HCT116 (cell line): Measurements from ENCODE around the gene SSNA1. TPM values are rescaled to one million over a fixed set of nuclear protein-coding genes. Genes with fewer than 3 reads are reported as not detected.

Experiments used
- ATAC-seq: fragments of 200-7000 bp; cut with Tn5 transposase; 2 replicates; pipeline ENCODE4 v1.9.1; 2020; ENCODE audit warnings: mild to moderate bottlenecking, moderate library complexity
- BruUV-seq: library from RNA; stranded (reverse); fragments of 400-500 nt; replicated peaks from 2 replicates; lab custom pipeline; 2021; lab: Mats Ljungman, UMichigan
- CTCF ChIA-PET: fragments of 300-600 bp; sonication (Branson Sonifier 250); formaldehyde crosslinking; loops from one replicate; lab custom pipeline; 2021; ENCODE audit warnings: antibody characterized with exemption; lab: Charles Lee
- POLR2A ChIA-PET: fragments of 300-600, 350-600 bp; sonication (Branson Sonifier 250); formaldehyde crosslinking; loops from one replicate; lab custom pipeline; 2021; ENCODE audit warnings: antibody characterized with exemption; lab: Charles Lee
- RAD21 ChIA-PET, 2 experiments: fragments of 300-600 bp; sonication (Branson Sonifier 250); formaldehyde crosslinking; loops; one replicate each; lab custom pipeline; 2023; ENCODE audit warnings: low total read pairs in 2 of 2; ENCODE audit not compliant: uncharacterized antibody in 2 of 2, unreplicated experiment in 2 of 2, low non-redundant PET in 1 of 2; lab: Charles Lee
- DNase-seq: peaks from one replicate; pipeline ENCODE4 v3.0.0-alpha.2; 2010; ENCODE audit warnings: low read depth, low spot score
- H2AFZ ChIP-seq: fragments of 200-600 bp; shearing (Covaris generic), sonication (generic); 2 replicates; pipeline ENCODE4 v1.6.1; 2017; ENCODE audit warnings: low read depth, mixed run types, mixed read lengths, antibody characterized with exemption, low read length; ENCODE audit not compliant: poor library complexity, severe bottlenecking
- H3K27ac ChIP-seq: 2 replicates; pipeline ENCODE4 v1.5.1; 2012; ENCODE audit warnings: low read depth, low read length
- H3K27me3 ChIP-seq: fragments of 200-600 bp; sonication (generic); 2 replicates; pipeline ENCODE4 v1.6.1; 2016; ENCODE audit warnings: mixed run types, low read length, mixed read lengths; ENCODE audit not compliant: insufficient read depth
- H3K36me3 ChIP-seq, 2 experiments: fragments of 200-500 bp in 1 of 2; fragments of 200-600 bp in 1 of 2; sonication (Bioruptor generic) in 1 of 2; sonication (generic) in 1 of 2; 2 replicates each; pipeline versions ENCODE4 v1.5.1 to v1.6.1; 2014 to 2016; ENCODE audit warnings: low read length in 2 of 2, inconsistent platforms in 1 of 2, mixed read lengths in 1 of 2, mixed run types in 1 of 2; ENCODE audit not compliant: insufficient read depth in 2 of 2, control insufficient read depth in 1 of 2
- H3K4me1 ChIP-seq, 2 experiments: fragments of 200-600 bp in 1 of 2; sonication (generic) in 1 of 2; 2 replicates each; pipeline versions ENCODE4 v1.5.1 to v1.6.1; 2012 to 2017; ENCODE audit warnings: low read length in 2 of 2, inconsistent platforms in 1 of 2, mild to moderate bottlenecking in 1 of 2, mixed read lengths in 1 of 2, mixed run types in 1 of 2, moderate library complexity in 1 of 2; ENCODE audit not compliant: insufficient read depth in 2 of 2, control insufficient read depth in 1 of 2
- H3K4me2 ChIP-seq: fragments of 200-600 bp; sonication (generic); 2 replicates; pipeline ENCODE4 v1.6.1; 2017; ENCODE audit warnings: mixed run types, low read length, mixed read lengths
- H3K4me3 ChIP-seq, 2 experiments: fragments of 200-600 bp in 1 of 2; sonication (generic) in 1 of 2; replicated peaks in 1 of 2; 2 replicates each; pipeline ENCODE4 v1.5.1; 2011 to 2016; ENCODE audit warnings: low read length in 2 of 2, control low read depth in 1 of 2, low read depth in 1 of 2, mild to moderate bottlenecking in 1 of 2, mixed read lengths in 1 of 2, mixed run types in 1 of 2
- H3K79me2 ChIP-seq: fragments of 200-600 bp; sonication (generic); 2 replicates; pipeline ENCODE4 v1.6.1; 2017; ENCODE audit warnings: mild to moderate bottlenecking, mixed run types, low read length, moderate library complexity, mixed read lengths; ENCODE audit not compliant: insufficient read depth
- H3K9ac ChIP-seq: fragments of 200-600 bp; sonication (generic); 2 replicates; pipeline ENCODE4 v1.6.1; 2016; ENCODE audit warnings: low read length, mixed read lengths
- H3K9me2 ChIP-seq: fragments of 200-600 bp; sonication (generic), shearing (Covaris generic); 2 replicates; pipeline ENCODE4 v1.6.1; 2017; ENCODE audit warnings: mixed run types, mild to moderate bottlenecking, moderate library complexity; ENCODE audit not compliant: insufficient read depth
- H3K9me3 ChIP-seq, 2 experiments: fragments of 200-500 bp in 1 of 2; fragments of 200-600 bp in 1 of 2; sonication (Bioruptor generic) in 1 of 2; sonication (generic) in 1 of 2; 2 replicates each; pipeline ENCODE4 v1.6.1; 2014 to 2017; ENCODE audit warnings: low read length in 2 of 2, mixed read lengths in 2 of 2, inconsistent platforms in 1 of 2, low read depth in 1 of 2, mild to moderate bottlenecking in 1 of 2, mixed run types in 1 of 2, moderate library complexity in 1 of 2; ENCODE audit not compliant: control insufficient read depth in 1 of 2, insufficient read depth in 1 of 2
- H4K20me1 ChIP-seq: fragments of 200-600 bp; sonication (generic), shearing (Covaris generic); 2 replicates; pipeline ENCODE4 v1.6.1; 2017; ENCODE audit warnings: mixed run types, mild to moderate bottlenecking, moderate library complexity; ENCODE audit not compliant: insufficient read depth
- CBX3 ChIP-seq: IDR thresholded peaks from 2 replicates; pipeline ENCODE4 v1.6.1; 2012; ENCODE audit warnings: low read depth
- CTCF ChIP-seq, 3 experiments: fragments of 200-600 bp in 1 of 3; sonication (generic) in 1 of 3; IDR thresholded peaks in 2 of 3; conservative IDR thresholded peaks in 1 of 3; 2 replicates each; pipeline ENCODE4 v1.5.1; 2012 to 2017; ENCODE audit warnings: low read depth in 2 of 3, low read length in 2 of 3, antibody characterized with exemption in 1 of 3, borderline replicate concordance in 1 of 3, control low read depth in 1 of 3, mild to moderate bottlenecking in 1 of 3, mixed read lengths in 1 of 3, mixed run types in 1 of 3, moderate library complexity in 1 of 3; ENCODE audit not compliant: insufficient read depth in 1 of 3
- EGR1 ChIP-seq: IDR thresholded peaks from 2 replicates; pipeline ENCODE4 v1.6.1; 2012; ENCODE audit warnings: low read depth
- EZH2phosphoT487 ChIP-seq: fragments of 200-600 bp; IDR thresholded peaks from 2 replicates; pipeline ENCODE4 v1.6.1; 2018; ENCODE audit warnings: antibody characterized with exemption, borderline replicate concordance
- POLR2A ChIP-seq: IDR thresholded peaks from 2 replicates; pipeline ENCODE4 v1.7.0; 2011; ENCODE audit warnings: borderline replicate concordance; ENCODE audit not compliant: insufficient read depth, insufficient read length; ENCODE audit errors: extremely low read depth
- POLR2AphosphoS5 ChIP-seq: IDR thresholded peaks from 2 replicates; pipeline ENCODE4 v1.6.1; 2011; ENCODE audit warnings: mild to moderate bottlenecking, low read depth, low read length, moderate library complexity
- REST ChIP-seq: IDR thresholded peaks from 2 replicates; pipeline ENCODE4 v1.6.1; 2012; ENCODE audit warnings: low read depth
- YY1 ChIP-seq: IDR thresholded peaks from 2 replicates; pipeline ENCODE4 v1.6.1; 2011; ENCODE audit warnings: low read length, low read depth, moderate library complexity, mild to moderate bottlenecking; ENCODE audit not compliant: insufficient replicate concordance; ENCODE audit errors: extremely low read depth
- ZBTB33 ChIP-seq: IDR thresholded peaks from 2 replicates; pipeline ENCODE4 v1.6.1; 2011; ENCODE audit warnings: mild to moderate bottlenecking, low read length, moderate library complexity; ENCODE audit not compliant: insufficient replicate concordance; ENCODE audit errors: extremely low read depth
- intact Hi-C: fragments of 100-400 bp; cut with micrococcal nuclease; formaldehyde crosslinking; loops from 2 replicates; pipeline ENCODE4 v1.10.0; 2022
- total RNA-seq: library from RNA; stranded (reverse); gene quantifications from one replicate; pipeline ENCODE4 v1.2.1, GENCODE V29; 2021; ENCODE audit not compliant: unreplicated experiment

SSNA1 gene
- total RNA-seq, 1 experiment from 2014 or later, result 84.7 TPM

- TF ChIP-seq REST (no peak), POLR2A (no peak), CBX3 (no peak)
Observed at GRCh38 chr9:137235424-137236237, 47.2 kb downstream of the SSNA1 start (continued).

GRCh38 chr9:137236238-137236935 is 47.9 kb downstream of the SSNA1 start:
- Histone ChIP-seq H3K9ac (peak overlapping the region; percentile 30; the same call in 1 of the 2 replicates), H3K4me1 (peaks cover 23 to 39% of the 10 kb centered on the region in 2 experiments), H4K20me1 (no peaks in the 10 kb centered on the region), H2AFZ (no peak overlapping the region), H3K9me3 (no peaks in the 10 kb centered on the region), H3K27ac (peak overlapping the region; percentile 58; the same call in 1 of the 2 replicates), H3K4me2 (peak overlapping the region; percentile 79), H3K79me2 (peaks cover 15% of the 10 kb centered on the region), H3K27me3 (no peaks in the 10 kb centered on the region), H3K9me2 (no peaks in the 10 kb centered on the region), H3K36me3 (no peaks in the 10 kb centered on the region), H3K4me3 (peak overlapping the region in 1 of 2 experiments; percentile 28; a peak in 1 of 4 replicates)
- ChIA-PET CTCF (interaction anchor here (0.5 to 2.8 kb wide), 43 partner anchors 10 to 459 kb away, joined by 3 to 43 read pairs (median 4); partner anchors contain the start of genes ANAPC2, CYSRT1, LRRC26 and MAN1B1), RAD21 (interaction anchor here (0.6 to 0.7 kb wide), 3 partner anchors 47 to 118 kb away, joined by 3 to 4 read pairs (median 3); no protein-coding TSS in a partner anchor), POLR2A (interaction anchor here (0.6 to 1.3 kb wide), 5 partner anchors 9 to 150 kb away, joined by 3 to 5 read pairs (median 4); partner anchors contain the start of genes MAN1B1 and RNF224)
- no TSS peak for BruUV-seq
- TF ChIP-seq EZH2phosphoT487 (no peak), POLR2AphosphoS5 (peak; percentile 67), YY1 (peak; percentile 82), CTCF (IDR thresholded peaks at IDR 0.05 in 2 of 3, conservative IDR thresholded peaks at IDR 0.05 in 1 of 3; ENCODE audit: borderline replicate concordance in 1 of 3, insufficient read depth in 1 of 3, low read depth in 2 of 3, low read length in 2 of 3) (peak in 2 of 3 experiments; percentile 98 to 99; a peak in 4 of 6 replicates), EGR1 (no peak), ZBTB33 (no peak)
- DNase-seq, result no peak
- peak; percentile 45 for ATAC-seq
- intact Hi-C loops, result no loop called here
